ENCODE results near the gene CYB561D1.
A peak's percentile ranks its signal among the peaks of the same experiment; 100 is the strongest.

CYB561D1 gene

DNA sequence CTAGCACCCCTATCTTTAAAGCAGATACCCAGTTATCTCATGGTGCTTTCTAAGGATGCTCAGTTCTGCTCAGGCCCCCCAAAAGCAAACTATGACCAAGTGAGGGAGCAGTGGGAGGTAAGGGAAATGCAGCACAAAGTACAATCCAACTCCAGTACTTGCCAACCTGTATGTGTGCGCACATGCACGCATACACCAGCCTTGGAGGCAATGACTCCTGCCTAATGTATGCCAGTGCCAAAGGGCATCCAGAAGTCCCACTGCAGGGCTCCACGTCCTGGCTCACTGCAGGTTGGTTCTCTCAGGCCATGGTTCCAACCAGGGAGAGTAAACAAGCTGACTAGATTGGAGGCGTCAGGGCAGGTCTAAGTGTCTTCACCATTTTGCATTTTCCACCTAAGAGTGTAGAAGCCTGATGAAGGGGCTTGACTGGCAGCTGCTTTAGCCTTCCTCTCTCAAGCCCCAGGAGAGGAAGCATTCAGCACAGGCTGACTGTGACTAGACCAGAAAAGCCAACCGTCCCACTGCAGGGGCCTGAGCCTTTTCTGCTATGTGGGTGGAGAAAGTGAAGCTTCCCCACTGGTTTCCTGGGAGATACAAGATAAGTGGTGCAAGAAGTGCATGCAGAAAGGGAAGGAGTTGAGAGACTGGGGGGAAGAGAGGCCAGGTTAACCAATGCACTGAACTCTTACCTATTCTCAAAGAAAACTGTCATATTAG is 7.9 kb downstream of the CYB561D1 start:
- H3K27ac Mint-ChIP-seq: peak overlapping the region; percentile 81
- no peak overlapping the region for H3K4me3 Mint-ChIP-seq
- H3K27me3 Mint-ChIP-seq: no peaks in the 10 kb centered on the region
- peak; percentile 32 for DNase-seq
- H3K9me3 Mint-ChIP-seq: no peaks in the 10 kb centered on the region
- peaks cover 91% of the 10 kb centered on the region for H3K4me1 Mint-ChIP-seq (ENCODE audit: low read depth)
- H3K36me3 Mint-ChIP-seq (ENCODE audit: low read depth): peaks cover 36% of the 10 kb centered on the region

DNA sequence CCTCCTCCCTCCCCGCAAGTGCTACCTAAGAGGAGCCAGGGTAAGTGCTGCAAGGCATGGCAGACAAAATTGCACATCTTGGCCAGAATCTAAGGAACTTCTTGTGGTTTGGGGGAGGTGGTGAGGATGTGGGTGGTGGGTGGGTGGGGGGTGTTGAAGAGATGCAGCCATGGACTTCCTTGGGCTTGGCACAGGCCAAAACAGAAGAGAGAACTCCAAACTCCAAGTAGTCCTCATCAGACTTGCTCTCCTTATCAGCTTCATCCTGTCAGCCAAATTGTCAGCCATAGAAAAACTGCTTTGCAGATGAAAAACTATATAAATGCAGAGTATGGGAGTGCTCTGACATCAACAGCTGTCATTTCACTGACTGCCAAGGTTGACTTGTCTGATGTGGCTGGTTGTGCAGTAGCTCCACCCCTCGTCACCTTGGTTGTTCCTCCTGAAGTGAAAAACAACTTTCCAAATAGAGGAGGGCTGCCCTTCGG is 8.5 kb downstream of the CYB561D1 start:
- H3K4me3 Mint-ChIP-seq: peak overlapping the region; percentile 41
- peak; percentile 31 for DNase-seq
- peaks cover 36% of the 10 kb centered on the region for H3K36me3 Mint-ChIP-seq (ENCODE audit: low read depth)
- no peaks in the 10 kb centered on the region for H3K27me3 Mint-ChIP-seq
- H3K9me3 Mint-ChIP-seq: no peaks in the 10 kb centered on the region
- peaks cover 93% of the 10 kb centered on the region for H3K4me1 Mint-ChIP-seq (ENCODE audit: low read depth)
- H3K27ac Mint-ChIP-seq: peak overlapping the region; percentile 81

- Mint-ChIP-seq H3K27ac (peak overlapping the region; percentile 88), H3K36me3 (ENCODE audit: low read depth) (peaks cover 23% of the 10 kb centered on the region), H3K9me3 (no peaks in the 10 kb centered on the region), H3K4me3 (no peak overlapping the region), H3K27me3 (no peaks in the 10 kb centered on the region), H3K4me1 (ENCODE audit: low read depth) (peaks cover 92% of the 10 kb centered on the region)
- DNase-seq: no peak
Observed at GRCh38 chr1:109503935-109504334, 10.0 kb downstream of the CYB561D1 start.

- H3K27me3 Mint-ChIP-seq: no peaks in the 10 kb centered on the region
- no peaks in the 10 kb centered on the region for H3K9me3 Mint-ChIP-seq
- peaks cover 15% of the 10 kb centered on the region for H3K36me3 Mint-ChIP-seq (ENCODE audit: low read depth)
- H3K4me3 Mint-ChIP-seq: no peak overlapping the region
- peaks cover 87% of the 10 kb centered on the region for H3K4me1 Mint-ChIP-seq (ENCODE audit: low read depth)
- H3K27ac Mint-ChIP-seq: peak overlapping the region; percentile 90
- DNase-seq: no peak
Observed at GRCh38 chr1:109504974-109505373, 11.1 kb downstream of the CYB561D1 start.

DNA sequence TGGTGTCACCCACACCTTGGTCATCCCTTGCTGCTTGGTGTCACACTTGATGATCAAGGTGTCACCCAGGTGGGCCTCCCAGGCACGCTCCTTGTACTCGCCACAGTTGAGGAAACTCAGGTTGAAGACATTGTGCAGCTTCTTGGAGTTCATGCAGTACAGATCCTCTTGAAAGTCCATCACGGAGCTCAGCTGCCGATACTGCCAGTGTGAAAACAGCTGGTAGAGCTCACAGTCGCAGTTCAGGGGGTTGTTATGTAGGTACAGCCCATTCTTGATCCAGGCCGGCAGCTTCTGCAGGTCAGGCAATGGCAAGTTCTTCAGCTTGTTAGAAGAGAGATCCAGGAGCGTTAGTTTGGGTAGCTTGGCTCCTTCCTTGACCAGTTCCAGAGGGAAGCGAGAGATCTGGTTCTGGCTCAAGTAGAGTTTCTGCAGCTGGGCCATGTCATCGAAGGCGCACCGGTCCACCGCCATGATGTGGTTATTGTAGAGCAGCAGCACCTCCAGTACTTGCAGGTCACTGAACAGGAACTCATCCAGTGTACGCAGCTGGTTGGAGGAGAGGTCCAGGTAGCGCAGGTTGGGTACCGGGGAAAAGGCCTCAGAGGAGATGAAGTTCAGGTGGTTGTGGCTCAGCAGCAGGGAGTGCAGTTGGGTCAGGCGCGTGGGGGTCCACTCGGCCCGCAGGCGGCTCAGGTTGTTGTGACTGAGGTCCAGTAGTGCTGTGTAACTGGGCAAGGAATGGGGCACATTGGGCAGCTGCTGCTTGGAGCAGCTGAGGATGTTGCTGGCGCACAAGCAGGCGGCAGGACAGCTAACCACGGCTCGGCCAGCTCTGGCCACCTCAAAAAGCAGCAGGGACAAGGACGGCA is 14.3 kb downstream of the CYB561D1 start:
- H3K4me3 Mint-ChIP-seq: peak overlapping the region; percentile 83
- H3K27me3 Mint-ChIP-seq: no peaks in the 10 kb centered on the region
- peaks cover 74% of the 10 kb centered on the region for H3K4me1 Mint-ChIP-seq (ENCODE audit: low read depth)
- H3K9me3 Mint-ChIP-seq: no peaks in the 10 kb centered on the region
- H3K36me3 Mint-ChIP-seq (ENCODE audit: low read depth): peaks cover 3% of the 10 kb centered on the region
- peak overlapping the region; percentile 88 for H3K27ac Mint-ChIP-seq
- DNase-seq: no peak

DNA sequence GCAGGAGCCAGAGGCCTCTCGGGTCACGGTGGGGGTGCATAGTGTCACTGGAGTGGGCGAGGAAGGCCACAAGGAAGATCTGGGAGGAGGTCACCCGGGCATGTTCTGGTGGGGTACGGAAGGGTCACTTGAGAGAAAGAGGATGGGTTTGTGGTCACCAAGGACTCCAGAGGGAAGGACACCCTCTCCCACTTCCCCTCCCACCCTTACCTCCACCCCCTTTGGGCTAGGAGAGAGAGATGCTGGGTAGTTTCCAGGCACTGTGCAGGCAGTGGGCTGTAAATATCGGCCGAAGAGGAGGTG is 14.9 kb downstream of the CYB561D1 start:
- Mint-ChIP-seq H3K4me1 (ENCODE audit: low read depth) (peaks cover 71% of the 10 kb centered on the region), H3K27me3 (no peaks in the 10 kb centered on the region), H3K36me3 (ENCODE audit: low read depth) (peaks cover 3% of the 10 kb centered on the region), H3K27ac (peak overlapping the region; percentile 88), H3K9me3 (no peaks in the 10 kb centered on the region), H3K4me3 (peak overlapping the region; percentile 83)
- DNase-seq: no peak

DNA sequence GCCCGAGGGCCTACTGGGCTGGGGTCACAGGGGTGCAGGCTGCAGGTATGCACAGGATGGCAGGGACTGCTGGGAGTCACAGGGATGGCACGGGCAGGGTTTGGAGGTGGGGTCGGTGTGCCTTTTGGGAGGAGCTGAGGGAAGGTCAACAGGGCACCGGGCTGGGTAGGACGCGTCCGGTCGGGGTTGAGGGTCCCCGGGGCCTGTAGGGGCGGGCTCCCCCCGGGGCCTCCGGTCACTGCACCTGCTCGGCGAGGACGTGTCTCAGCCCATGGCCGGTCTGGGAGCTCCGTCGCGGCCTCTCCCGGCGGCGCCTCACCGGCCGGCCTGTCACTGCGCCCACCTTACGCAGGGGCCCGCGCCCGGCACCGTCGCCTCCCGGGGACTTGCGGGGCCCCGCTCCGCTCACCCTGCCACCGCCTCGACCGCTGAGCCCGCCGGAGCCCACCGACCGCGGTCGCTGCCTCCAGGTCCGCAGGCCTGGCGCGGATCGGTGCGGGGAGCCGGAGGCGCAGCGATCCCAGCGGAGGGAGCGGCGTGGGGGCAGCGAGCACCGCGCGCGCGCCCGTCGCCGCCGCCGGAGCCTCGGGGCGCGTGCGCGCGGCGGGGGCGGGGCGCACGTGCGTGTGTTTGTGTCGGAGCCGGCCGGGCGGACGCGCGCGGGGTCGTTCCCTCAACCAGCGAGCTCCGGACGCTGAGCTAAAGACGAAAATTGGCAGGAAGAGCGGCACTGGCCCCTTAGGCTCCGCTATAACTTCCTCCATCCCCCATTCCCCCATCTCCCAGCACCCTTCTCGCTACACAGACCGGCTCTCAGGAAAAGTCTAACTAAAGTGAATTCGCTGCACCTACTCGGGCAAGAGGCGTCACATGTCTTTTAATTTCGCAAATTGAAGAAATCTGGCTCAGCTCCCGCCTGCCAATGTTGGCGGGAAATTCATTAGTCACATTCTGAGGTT is 15.6 kb downstream of the CYB561D1 start, which contains the start of gene AMIGO1:
Gene AMIGO1, minus strand, starts transcription at position 552 of the 959 bp plus-strand sequence. CDS start 815 bp downstream, outside the sequence.
- Mint-ChIP-seq H3K27ac (peak within 1 kb of the TSS; percentile 90), H3K4me1 (ENCODE audit: low read depth) (peaks cover 66% of the 10 kb centered on the region), H3K27me3 (no peaks in the 10 kb centered on the region), H3K36me3 (ENCODE audit: low read depth) (peaks cover 3% of the 10 kb centered on the region), H3K4me3 (peak within 1 kb of the TSS; percentile 85), H3K9me3 (no peaks in the 10 kb centered on the region)
- peak; percentile 82 for DNase-seq

DNA sequence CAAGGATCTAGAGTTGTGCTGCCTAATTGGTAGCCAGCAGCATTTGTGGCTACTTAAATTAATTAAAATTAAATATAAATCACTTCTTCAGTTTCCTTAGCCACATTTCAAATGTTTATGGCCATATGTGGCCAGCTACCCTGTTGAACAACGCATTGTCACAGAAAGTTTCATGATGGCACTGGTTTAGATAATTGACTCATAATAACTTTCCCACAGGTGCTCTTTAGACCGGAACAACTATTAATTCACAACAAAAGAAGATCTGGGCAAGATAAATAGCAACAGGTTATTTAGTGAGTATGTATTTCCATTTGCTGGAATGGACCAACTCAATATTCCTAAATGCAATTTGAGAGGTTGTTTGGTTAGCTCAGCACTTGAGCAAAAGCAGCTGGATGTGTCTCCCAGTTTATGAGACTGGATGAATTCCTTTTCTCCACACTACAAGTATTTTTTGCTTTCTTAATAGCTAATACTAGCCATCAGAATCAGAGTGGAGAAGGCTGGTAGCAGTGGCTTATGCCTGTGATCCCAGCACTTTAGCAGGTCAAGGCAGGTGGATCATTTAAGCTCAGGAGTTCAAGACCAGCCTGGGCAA is 19.3 kb downstream of the CYB561D1 start:
- no peak overlapping the region for H3K27ac Mint-ChIP-seq
- DNase-seq: no peak
- no peaks in the 10 kb centered on the region for H3K9me3 Mint-ChIP-seq
- no peaks in the 10 kb centered on the region for H3K27me3 Mint-ChIP-seq
- H3K4me1 Mint-ChIP-seq (ENCODE audit: low read depth): peaks cover 32% of the 10 kb centered on the region
- no peak overlapping the region for H3K4me3 Mint-ChIP-seq
- H3K36me3 Mint-ChIP-seq (ENCODE audit: low read depth): no peaks in the 10 kb centered on the region

GRCh38 chr1:109514846-109515245 is 21.0 kb downstream of the CYB561D1 start:
- Mint-ChIP-seq H3K27me3 (no peaks in the 10 kb centered on the region), H3K36me3 (ENCODE audit: low read depth) (no peaks in the 10 kb centered on the region), H3K9me3 (no peaks in the 10 kb centered on the region), H3K4me3 (no peak overlapping the region), H3K27ac (no peak overlapping the region), H3K4me1 (ENCODE audit: low read depth) (peaks cover 21% of the 10 kb centered on the region)
- no peak for DNase-seq

- H3K36me3 Mint-ChIP-seq (ENCODE audit: low read depth): no peaks in the 10 kb centered on the region
- H3K9me3 Mint-ChIP-seq: no peaks in the 10 kb centered on the region
- no peak for DNase-seq
- no peaks in the 10 kb centered on the region for H3K27me3 Mint-ChIP-seq
- no peak overlapping the region for H3K27ac Mint-ChIP-seq
- H3K4me1 Mint-ChIP-seq (ENCODE audit: low read depth): peaks cover 3% of the 10 kb centered on the region
- no peak overlapping the region for H3K4me3 Mint-ChIP-seq
Observed at GRCh38 chr1:109516872-109517271, 23.0 kb downstream of the CYB561D1 start.

DNA sequence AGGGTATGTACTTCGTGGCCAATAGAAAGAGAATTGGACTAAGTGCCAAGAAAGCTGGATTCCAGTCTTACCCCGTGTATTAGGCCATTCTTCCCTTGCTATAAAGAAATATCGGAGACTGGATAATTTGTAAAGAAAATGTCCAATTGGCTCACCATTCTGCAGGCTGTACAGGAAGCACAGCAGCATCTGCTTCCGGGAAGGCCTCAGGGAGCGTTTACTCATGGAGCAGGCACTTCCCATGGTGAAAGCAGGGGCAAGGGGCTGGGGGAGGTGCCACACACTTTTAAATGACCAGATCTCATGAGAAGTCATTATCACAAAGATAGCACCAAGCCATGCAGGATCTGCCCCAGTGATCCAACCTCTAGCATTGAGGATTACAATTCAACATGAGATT is 23.4 kb downstream of the CYB561D1 start:
- H3K36me3 Mint-ChIP-seq (ENCODE audit: low read depth): no peaks in the 10 kb centered on the region
- H3K4me3 Mint-ChIP-seq: no peak overlapping the region
- H3K9me3 Mint-ChIP-seq: no peaks in the 10 kb centered on the region
- DNase-seq: no peak
- H3K27ac Mint-ChIP-seq: no peak overlapping the region
- no peaks in the 10 kb centered on the region for H3K27me3 Mint-ChIP-seq
- peaks cover 3% of the 10 kb centered on the region for H3K4me1 Mint-ChIP-seq (ENCODE audit: low read depth)

DNA sequence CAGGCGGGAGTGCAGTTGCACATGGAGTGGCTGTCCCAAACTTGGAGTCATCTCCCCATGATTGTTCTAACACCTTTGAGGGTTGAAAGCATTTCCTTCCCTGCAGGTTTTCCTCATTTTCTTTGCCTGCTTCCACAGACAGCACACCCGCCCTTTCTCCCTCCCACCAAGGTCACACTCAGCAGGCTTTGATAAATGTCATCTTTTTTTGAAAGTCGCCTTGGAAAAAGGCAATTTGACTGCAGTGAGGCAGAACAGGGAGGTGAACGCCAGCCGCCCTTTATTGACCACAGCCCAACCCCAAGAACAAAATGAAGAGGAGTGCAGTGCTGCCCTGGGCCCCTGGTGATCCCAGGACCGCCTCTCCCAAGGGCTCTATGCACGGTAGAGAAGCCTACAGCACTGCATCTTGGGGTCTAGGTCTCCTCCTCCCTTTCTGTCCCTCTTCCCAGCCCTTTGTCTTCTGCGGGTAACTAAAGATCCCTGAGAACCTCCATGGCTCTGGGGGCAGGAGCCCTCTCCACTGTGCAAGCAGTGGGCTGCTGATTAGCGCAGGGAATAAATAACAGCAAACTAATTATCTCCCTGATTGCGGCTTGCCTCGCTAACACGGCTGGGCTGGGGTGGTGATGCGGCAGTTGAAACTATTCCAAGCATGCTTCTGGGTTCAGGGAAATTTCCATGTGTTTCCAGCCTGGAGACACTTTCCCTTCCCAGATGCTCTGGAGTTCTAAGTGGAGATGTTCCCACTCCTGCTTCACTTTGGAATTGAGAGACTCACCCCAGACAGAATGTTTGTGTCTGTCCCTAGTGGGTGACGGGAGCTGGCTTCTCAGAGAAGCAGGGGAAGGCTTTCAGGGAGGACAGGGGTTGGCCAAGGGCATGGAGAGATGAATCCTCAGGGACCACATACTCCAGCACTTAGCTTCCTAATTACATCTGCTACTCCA is 27.4 kb downstream of the CYB561D1 start:
- Mint-ChIP-seq H3K27me3 (no peaks in the 10 kb centered on the region), H3K9me3 (no peaks in the 10 kb centered on the region), H3K36me3 (ENCODE audit: low read depth) (no peaks in the 10 kb centered on the region), H3K4me1 (ENCODE audit: low read depth) (no peaks in the 10 kb centered on the region), H3K4me3 (no peak overlapping the region), H3K27ac (no peak overlapping the region)
- DNase-seq: no peak

DNA sequence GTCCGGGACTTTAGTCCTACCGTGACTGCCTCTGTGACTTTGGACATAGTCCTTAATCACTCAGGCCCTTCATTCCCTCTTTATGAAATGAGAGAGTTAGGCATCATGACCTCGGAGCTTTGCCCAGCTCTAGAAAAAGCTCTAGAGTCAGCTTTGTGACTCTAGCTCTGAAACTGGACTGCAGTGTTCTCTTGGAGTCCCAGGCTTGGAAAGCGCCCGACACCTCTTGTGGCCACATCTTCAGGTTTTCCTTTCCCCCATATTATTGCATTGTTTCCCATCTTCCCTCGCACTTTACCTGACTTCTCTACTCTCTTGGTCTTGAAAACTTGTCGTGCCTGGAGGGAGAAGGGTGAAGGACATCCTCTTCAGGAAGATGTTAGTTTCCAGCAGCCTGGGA is 28.1 kb downstream of the CYB561D1 start:
- no peaks in the 10 kb centered on the region for H3K4me1 Mint-ChIP-seq (ENCODE audit: low read depth)
- no peaks in the 10 kb centered on the region for H3K27me3 Mint-ChIP-seq
- H3K9me3 Mint-ChIP-seq: no peaks in the 10 kb centered on the region
- no peak overlapping the region for H3K27ac Mint-ChIP-seq
- H3K4me3 Mint-ChIP-seq: no peak overlapping the region
- H3K36me3 Mint-ChIP-seq (ENCODE audit: low read depth): no peaks in the 10 kb centered on the region
- DNase-seq: no peak

Measured in activated T-cell treated with anti-CD3 and anti-CD28 coated beads, Interleukin-2, amount 50 U/mL, for 24 hours (primary cell).